ENCODE measurements around the gene RBCK1.

DNA sequence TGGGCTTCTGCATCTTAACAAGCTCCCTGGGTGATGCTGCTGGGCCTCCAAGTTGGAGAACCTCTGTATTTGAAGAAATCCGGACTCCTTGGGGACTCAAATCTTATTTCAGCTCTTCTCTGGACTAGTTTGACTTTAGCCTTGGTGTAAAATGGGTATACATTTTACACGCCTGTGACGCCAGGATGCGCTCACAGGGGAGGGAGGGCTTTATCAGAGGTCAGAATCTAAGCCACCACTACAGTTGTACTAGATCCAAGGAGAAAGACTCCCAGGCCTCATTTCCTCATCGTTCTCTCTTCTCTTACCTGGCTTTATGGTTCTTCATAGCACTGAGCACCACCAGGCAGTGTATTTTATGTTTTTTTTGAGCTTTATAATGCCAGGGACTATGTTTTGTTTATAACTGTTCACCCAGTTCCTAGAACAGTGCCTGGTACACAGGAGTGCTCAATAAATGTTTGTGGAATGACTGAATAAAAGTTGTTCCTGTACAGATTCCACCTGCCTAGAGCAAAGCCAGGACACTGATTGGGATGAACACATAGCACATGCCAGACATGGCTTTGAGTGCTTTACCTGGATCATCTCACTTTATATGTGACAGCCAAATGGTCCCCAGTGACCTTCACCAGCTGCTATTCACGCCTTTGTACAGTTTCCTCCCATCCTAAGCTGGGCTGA is 5.1 kb upstream of the RBCK1 start:
- no peak for TF ChIP-seq MTA3 (IDR thresholded peaks at IDR 0.05; ENCODE audit: borderline replicate concordance, low read length)
- TF ChIP-seq FOXK2 (IDR thresholded peaks at IDR 0.05): no peak
- no peak for TF ChIP-seq CREB1 (IDR thresholded peaks at IDR 0.05; ENCODE audit: low read depth)
- TF ChIP-seq, protein P1, sequence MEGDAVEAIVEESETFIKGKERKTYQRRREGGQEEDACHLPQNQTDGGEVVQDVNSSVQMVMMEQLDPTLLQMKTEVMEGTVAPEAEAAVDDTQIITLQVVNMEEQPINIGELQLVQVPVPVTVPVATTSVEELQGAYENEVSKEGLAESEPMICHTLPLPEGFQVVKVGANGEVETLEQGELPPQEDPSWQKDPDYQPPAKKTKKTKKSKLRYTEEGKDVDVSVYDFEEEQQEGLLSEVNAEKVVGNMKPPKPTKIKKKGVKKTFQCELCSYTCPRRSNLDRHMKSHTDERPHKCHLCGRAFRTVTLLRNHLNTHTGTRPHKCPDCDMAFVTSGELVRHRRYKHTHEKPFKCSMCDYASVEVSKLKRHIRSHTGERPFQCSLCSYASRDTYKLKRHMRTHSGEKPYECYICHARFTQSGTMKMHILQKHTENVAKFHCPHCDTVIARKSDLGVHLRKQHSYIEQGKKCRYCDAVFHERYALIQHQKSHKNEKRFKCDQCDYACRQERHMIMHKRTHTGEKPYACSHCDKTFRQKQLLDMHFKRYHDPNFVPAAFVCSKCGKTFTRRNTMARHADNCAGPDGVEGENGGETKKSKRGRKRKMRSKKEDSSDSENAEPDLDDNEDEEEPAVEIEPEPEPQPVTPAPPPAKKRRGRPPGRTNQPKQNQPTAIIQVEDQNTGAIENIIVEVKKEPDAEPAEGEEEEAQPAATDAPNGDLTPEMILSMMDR (IDR thresholded peaks at IDR 0.05 in 2 of 3, conservative IDR thresholded peaks at IDR 0.05 in 1 of 3; ENCODE audit: control insufficient read depth in 2 of 3, extremely low read depth in 1 of 3, insufficient read depth in 1 of 3, low read depth in 3 of 3, low read length in 3 of 3): no peak
- TF ChIP-seq, protein P2, sequence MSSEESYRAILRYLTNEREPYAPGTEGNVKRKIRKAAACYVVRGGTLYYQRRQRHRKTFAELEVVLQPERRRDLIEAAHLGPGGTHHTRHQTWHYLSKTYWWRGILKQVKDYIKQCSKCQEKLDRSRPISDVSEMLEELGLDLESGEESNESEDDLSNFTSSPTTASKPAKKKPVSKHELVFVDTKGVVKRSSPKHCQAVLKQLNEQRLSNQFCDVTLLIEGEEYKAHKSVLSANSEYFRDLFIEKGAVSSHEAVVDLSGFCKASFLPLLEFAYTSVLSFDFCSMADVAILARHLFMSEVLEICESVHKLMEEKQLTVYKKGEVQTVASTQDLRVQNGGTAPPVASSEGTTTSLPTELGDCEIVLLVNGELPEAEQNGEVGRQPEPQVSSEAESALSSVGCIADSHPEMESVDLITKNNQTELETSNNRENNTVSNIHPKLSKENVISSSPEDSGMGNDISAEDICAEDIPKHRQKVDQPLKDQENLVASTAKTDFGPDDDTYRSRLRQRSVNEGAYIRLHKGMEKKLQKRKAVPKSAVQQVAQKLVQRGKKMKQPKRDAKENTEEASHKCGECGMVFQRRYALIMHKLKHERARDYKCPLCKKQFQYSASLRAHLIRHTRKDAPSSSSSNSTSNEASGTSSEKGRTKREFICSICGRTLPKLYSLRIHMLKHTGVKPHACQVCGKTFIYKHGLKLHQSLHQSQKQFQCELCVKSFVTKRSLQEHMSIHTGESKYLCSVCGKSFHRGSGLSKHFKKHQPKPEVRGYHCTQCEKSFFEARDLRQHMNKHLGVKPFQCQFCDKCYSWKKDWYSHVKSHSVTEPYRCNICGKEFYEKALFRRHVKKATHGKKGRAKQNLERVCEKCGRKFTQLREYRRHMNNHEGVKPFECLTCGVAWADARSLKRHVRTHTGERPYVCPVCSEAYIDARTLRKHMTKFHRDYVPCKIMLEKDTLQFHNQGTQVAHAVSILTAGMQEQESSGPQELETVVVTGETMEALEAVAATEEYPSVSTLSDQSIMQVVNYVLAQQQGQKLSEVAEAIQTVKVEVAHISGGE (CRISPR knock-in tag; IDR thresholded peaks at IDR 0.05): no peak
- no peak for TF ChIP-seq SMAD1 (IDR thresholded peaks at IDR 0.05; ENCODE audit: low read depth, partially characterized antibody)
- no peak for TF ChIP-seq TARDBP (IDR thresholded peaks at IDR 0.05; ENCODE audit: borderline replicate concordance)
- TF ChIP-seq, protein P3, sequence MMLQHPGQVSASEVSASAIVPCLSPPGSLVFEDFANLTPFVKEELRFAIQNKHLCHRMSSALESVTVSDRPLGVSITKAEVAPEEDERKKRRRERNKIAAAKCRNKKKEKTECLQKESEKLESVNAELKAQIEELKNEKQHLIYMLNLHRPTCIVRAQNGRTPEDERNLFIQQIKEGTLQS (IDR thresholded peaks at IDR 0.05; ENCODE audit: borderline replicate concordance, extremely low read depth, low read depth, low read length): no peak

Measured in GM12878 (cell line).